OCI-LY1 (cell line): ENCODE results near the gene LAMTOR5.

Source experiments
- H2AFZ ChIP-seq: fragments of 200-600 bp; sonication (generic), shearing (Covaris generic); 2 replicates; pipeline ENCODE4 v1.6.0; 2014; ENCODE audit warnings: antibody characterized with exemption, mild to moderate bottlenecking, low read length
- H3F3A ChIP-seq: fragments of 200-600 bp; sonication (generic), shearing (Covaris generic); 2 replicates; pipeline ENCODE4 v1.6.0; 2014; ENCODE audit warnings: mild to moderate bottlenecking, antibody characterized with exemption, low read length, moderate library complexity; ENCODE audit not compliant: insufficient read depth
- H3K27ac ChIP-seq: fragments of 200-600 bp; sonication (generic); 2 replicates; pipeline ENCODE4 v1.5.1; 2014; ENCODE audit warnings: low read length, mixed run types, mild to moderate bottlenecking, low read depth; ENCODE audit not compliant: poor library complexity, severe bottlenecking
- H3K27me3 ChIP-seq: fragments of 200-600 bp; sonication (generic); 2 replicates; pipeline ENCODE4 v1.6.0; 2014; ENCODE audit warnings: antibody characterized with exemption, mild to moderate bottlenecking, low read length, moderate library complexity; ENCODE audit not compliant: insufficient read depth
- H3K36me3 ChIP-seq: fragments of 200-600 bp; sonication (generic); 2 replicates; pipeline ENCODE4 v1.6.1; 2014; ENCODE audit warnings: mild to moderate bottlenecking, antibody characterized with exemption, low read length, moderate library complexity, mixed read lengths; ENCODE audit not compliant: insufficient read depth
- H3K4me1 ChIP-seq: fragments of 200-600 bp; sonication (generic); 2 replicates; pipeline ENCODE4 v1.5.1; 2014; ENCODE audit warnings: mild to moderate bottlenecking, low read length, moderate library complexity; ENCODE audit not compliant: insufficient read depth, severe bottlenecking
- H3K4me2 ChIP-seq: fragments of 200-600 bp; sonication (generic), shearing (Covaris generic); 2 replicates; pipeline ENCODE4 v1.6.1; 2014; ENCODE audit warnings: low read length
- H3K4me3 ChIP-seq: fragments of 200-600 bp; sonication (generic); 2 replicates; pipeline ENCODE4 v1.5.1; 2014; ENCODE audit warnings: low read length, low read depth, mild to moderate bottlenecking, mixed read lengths; ENCODE audit not compliant: poor library complexity, severe bottlenecking
- H3K79me2 ChIP-seq: fragments of 200-600 bp; shearing (Covaris generic); 2 replicates; pipeline ENCODE4 v1.6.1; 2016; ENCODE audit warnings: mixed run types, low read length, mixed read lengths; ENCODE audit not compliant: insufficient read depth
- H3K9ac ChIP-seq: fragments of 200-600 bp; sonication (generic), shearing (Covaris generic); 2 replicates; pipeline ENCODE4 v1.6.1; 2014; ENCODE audit warnings: mild to moderate bottlenecking, low read length, mixed read lengths
- H3K9me2 ChIP-seq: fragments of 200-600 bp; sonication (generic), shearing (Covaris generic); 2 replicates; pipeline ENCODE4 v1.6.1; 2014; ENCODE audit warnings: low read depth, mild to moderate bottlenecking, low read length, mixed read lengths
- H3K9me3 ChIP-seq: fragments of 200-600 bp; shearing (Covaris generic); 2 replicates; pipeline ENCODE4 v1.6.1; 2014; ENCODE audit warnings: low read length, mixed read lengths
- H4K20me1 ChIP-seq: fragments of 200-600 bp; sonication (generic), shearing (Covaris generic); 2 replicates; pipeline ENCODE4 v1.6.0; 2016; ENCODE audit warnings: mild to moderate bottlenecking, low read length; ENCODE audit not compliant: insufficient read depth
- CTCF ChIP-seq: fragments of 200-600 bp; sonication (generic), shearing (Covaris generic); IDR thresholded peaks from 2 replicates; pipeline ENCODE4 v1.5.1; 2017; ENCODE audit warnings: mild to moderate bottlenecking, antibody characterized with exemption, low read length, moderate library complexity, mixed read lengths
- EZH2 ChIP-seq: fragments of 200-600 bp; sonication (generic), shearing (Covaris generic); IDR thresholded peaks from 2 replicates; pipeline ENCODE4 v1.8.0; 2017; ENCODE audit warnings: borderline replicate concordance, mixed run types, mild to moderate bottlenecking, antibody characterized with exemption, low read length, moderate library complexity, mixed read lengths

Gene LAMTOR5

GRCh38 chr1:110454328-110454727, 46.8 kb upstream of the LAMTOR5 start:
- Histone ChIP-seq H2AFZ (no peak overlapping the region), H3K36me3 (no peaks in the 10 kb centered on the region), H3K9me3 (no peaks in the 10 kb centered on the region), H3K4me1 (no peaks in the 10 kb centered on the region), H4K20me1 (no peaks in the 10 kb centered on the region), H3F3A (no peaks in the 10 kb centered on the region), H3K9me2 (no peaks in the 10 kb centered on the region), H3K79me2 (no peaks in the 10 kb centered on the region), H3K27ac (no peak overlapping the region), H3K9ac (no peak overlapping the region), H3K4me3 (no peak overlapping the region), H3K27me3 (peaks cover 3% of the 10 kb centered on the region; the same call in 1 of the 2 replicates), H3K4me2 (no peak overlapping the region)
- TF ChIP-seq CTCF (no peak), EZH2 (no peak)

- no peak overlapping the region for H2AFZ ChIP-seq
- no peak overlapping the region for H3K9ac ChIP-seq
Measured at GRCh38 chr1:110453829-110454228, 46.3 kb upstream of the LAMTOR5 start.

GRCh38 chr1:110452330-110452729, 44.8 kb upstream of the LAMTOR5 start:
- Histone ChIP-seq H3K79me2 (no peaks in the 10 kb centered on the region), H3K27ac (no peak overlapping the region), H3K9ac (no peak overlapping the region), H2AFZ (no peak overlapping the region), H3K36me3 (no peaks in the 10 kb centered on the region), H3K4me1 (no peaks in the 10 kb centered on the region), H3K9me2 (no peaks in the 10 kb centered on the region), H3K9me3 (no peaks in the 10 kb centered on the region), H3F3A (no peaks in the 10 kb centered on the region), H3K27me3 (peaks cover 3% of the 10 kb centered on the region; the same call in 1 of the 2 replicates), H4K20me1 (no peaks in the 10 kb centered on the region), H3K4me3 (no peak overlapping the region), H3K4me2 (no peak overlapping the region)
- no peak for TF ChIP-seq CTCF
- no peak for TF ChIP-seq EZH2

More at GRCh38 chr1:110453829-110454228, 46.3 kb upstream of the LAMTOR5 start:
- H3K27me3 ChIP-seq: peaks cover 3% of the 10 kb centered on the region; the same call in 1 of the 2 replicates
- H3K4me2 ChIP-seq: no peak overlapping the region
- H3K4me1 ChIP-seq: no peaks in the 10 kb centered on the region
- H3K79me2 ChIP-seq: no peaks in the 10 kb centered on the region
- no peaks in the 10 kb centered on the region for H3K36me3 ChIP-seq
- TF ChIP-seq EZH2: no peak
- no peak for TF ChIP-seq CTCF
- H3F3A ChIP-seq: no peaks in the 10 kb centered on the region
- H3K9me2 ChIP-seq: no peaks in the 10 kb centered on the region
- H4K20me1 ChIP-seq: no peaks in the 10 kb centered on the region
- H3K4me3 ChIP-seq: no peak overlapping the region
- H3K27ac ChIP-seq: no peak overlapping the region
- H3K9me3 ChIP-seq: no peaks in the 10 kb centered on the region
